Activated CD4-positive, alpha-beta T cell treated with anti-CD3 and anti-CD28 coated beads, Interleukin-2, amount 10 ng/mL, durations not matched to agents 24 days and 14 days (primary cell): ENCODE results near the gene NCAPG2. TPM values are rescaled to one million over a fixed set of nuclear protein-coding genes. Genes with fewer than 3 reads are reported as not detected.
A peak's percentile ranks its signal among the peaks of the same experiment; 100 is the strongest.
"Not testable (repeated sequence)": the region's sequence is repeated elsewhere in the genome, so short reads cannot be mapped to it uniquely, and the experiment has no call there.

Experiments
- DNase-seq: peaks from one replicate; pipeline ENCODE4 v3.0.0; 2022
- H3K27ac Mint-ChIP-seq: one replicate; pipeline ENCODE4 v1.8.0; 2022; ENCODE audit warnings: mild to moderate bottlenecking, mixed read lengths
- H3K27me3 Mint-ChIP-seq: one replicate; pipeline ENCODE4 v1.8.0; 2022; ENCODE audit warnings: mixed read lengths
- H3K36me3 Mint-ChIP-seq: one replicate; pipeline ENCODE4 v1.8.0; 2022; ENCODE audit warnings: low read depth, mild to moderate bottlenecking, mixed read lengths
- H3K4me1 Mint-ChIP-seq: one replicate; pipeline ENCODE4 v1.8.0; 2021; ENCODE audit warnings: mixed read lengths
- H3K4me3 Mint-ChIP-seq: one replicate; pipeline ENCODE4 v1.8.0; 2022; ENCODE audit warnings: mild to moderate bottlenecking, moderate library complexity, mixed read lengths
- H3K9me3 Mint-ChIP-seq: one replicate; pipeline ENCODE4 v1.8.0; 2021; ENCODE audit warnings: mixed read lengths
- intact Hi-C: fragments of 100-400 bp; cut with micrococcal nuclease; formaldehyde crosslinking; loops from one replicate; pipeline ENCODE4 v1.15.1; 2023
- total RNA-seq: library from RNA; stranded (reverse); gene quantifications from 2 replicates; pipeline ENCODE4 v1.2.3, GENCODE V29; 2022

Gene NCAPG2
- total RNA-seq, 1 donor from 2014 or later: 96.3 TPM

GRCh38 chr7:158706710-158707590 lies 2.3 kb upstream of the NCAPG2 start:
- H3K4me1 Mint-ChIP-seq: peaks cover 34% of the 10 kb centered on the region

GRCh38 chr7:158706273-158706704 lies 1.7 kb upstream of the NCAPG2 start:
- Mint-ChIP-seq H3K36me3 (peaks cover 16% of the 10 kb centered on the region), H3K4me1 (peaks cover 39% of the 10 kb centered on the region), H3K27me3 (no peaks in the 10 kb centered on the region), H3K27ac (peak overlapping the region; percentile 71), H3K9me3 (peaks cover 11% of the 10 kb centered on the region), H3K4me3 (peak overlapping the region; percentile 73)
- intact Hi-C loops: loop anchor here (10.0 kb wide), 2 partner anchors 69 to 1571 kb away; partner anchors contain the start of gene UBE3C
- peak; percentile 57 for DNase-seq

More at GRCh38 chr7:158706710-158707590, 2.3 kb upstream of the NCAPG2 start:
- DNase-seq: peak; percentile 58
- Mint-ChIP-seq H3K9me3 (peaks cover 11% of the 10 kb centered on the region), H3K27ac (peak overlapping the region; percentile 71), H3K36me3 (peaks cover 10% of the 10 kb centered on the region), H3K4me3 (no peak overlapping the region), H3K27me3 (no peaks in the 10 kb centered on the region)
- intact Hi-C loops: loop anchor here (10.0 kb wide), 2 partner anchors 68 to 1572 kb away; partner anchors contain the start of gene UBE3C

- Mint-ChIP-seq H3K27ac (peak overlapping the region; percentile 79), H3K4me3 (peak overlapping the region; percentile 90), H3K4me1 (peaks cover 40% of the 10 kb centered on the region), H3K9me3 (peaks cover 5% of the 10 kb centered on the region), H3K27me3 (no peaks in the 10 kb centered on the region), H3K36me3 (peaks cover 25% of the 10 kb centered on the region)
- no peak for DNase-seq
- intact Hi-C loops: loop anchor here (1.0 to 10.0 kb wide), 5 partner anchors 69 to 1571 kb away; partner anchors contain the start of genes DYNC2I1 and UBE3C
Measured at GRCh38 chr7:158705234-158705850, 738 bp upstream of the NCAPG2 start.

GRCh38 chr7:158703679-158704523 lies 703 bp downstream of the NCAPG2 start:
- intact Hi-C loops: loop anchor here (1.0 to 10.0 kb wide), 6 partner anchors 48 to 1569 kb away; partner anchors contain the start of genes ESYT2 and UBE3C
- Mint-ChIP-seq H3K27ac (peak overlapping the region; percentile 93), H3K4me3 (peak overlapping the region; percentile 90), H3K36me3 (peaks cover 35% of the 10 kb centered on the region), H3K4me1 (peaks cover 49% of the 10 kb centered on the region)
- H3K9me3 Mint-ChIP-seq, H3K27me3 Mint-ChIP-seq: not testable (repeated sequence)
- DNase-seq: peak; percentile 65

- H3K9me3 Mint-ChIP-seq: peaks cover 5% of the 10 kb centered on the region
- peaks cover 52% of the 10 kb centered on the region for H3K4me1 Mint-ChIP-seq
- intact Hi-C loops: loop anchor here (10.0 kb wide), 2 partner anchors 72 to 1568 kb away; partner anchors contain the start of gene UBE3C
- H3K27me3 Mint-ChIP-seq: no peaks in the 10 kb centered on the region
- H3K4me3 Mint-ChIP-seq: peak overlapping the region; percentile 90
- peak overlapping the region; percentile 87 for H3K27ac Mint-ChIP-seq
- DNase-seq: peak; percentile 52
- peaks cover 38% of the 10 kb centered on the region for H3K36me3 Mint-ChIP-seq
Measured at GRCh38 chr7:158702944-158703343, 1.7 kb downstream of the NCAPG2 start.

- peak; percentile 56 for DNase-seq
- Mint-ChIP-seq H3K27ac (peak overlapping the region; percentile 20), H3K9me3 (no peaks in the 10 kb centered on the region), H3K36me3 (peaks cover 41% of the 10 kb centered on the region), H3K4me1 (peaks cover 55% of the 10 kb centered on the region), H3K4me3 (peak overlapping the region; percentile 90), H3K27me3 (no peaks in the 10 kb centered on the region)
- intact Hi-C loops: loop anchor here (10.0 kb wide), 2 partner anchors 73 to 1567 kb away; partner anchors contain the start of gene UBE3C
Measured at GRCh38 chr7:158702196-158702595, 2.4 kb downstream of the NCAPG2 start.

- no peak overlapping the region for H3K4me3 Mint-ChIP-seq
- H3K27ac Mint-ChIP-seq: no peak overlapping the region
- no peaks in the 10 kb centered on the region for H3K27me3 Mint-ChIP-seq
- H3K4me1 Mint-ChIP-seq: peaks cover 61% of the 10 kb centered on the region
- peaks cover 58% of the 10 kb centered on the region for H3K36me3 Mint-ChIP-seq
- no peaks in the 10 kb centered on the region for H3K9me3 Mint-ChIP-seq
- DNase-seq: peak; percentile 51
- intact Hi-C loops: loop anchor here (10.0 kb wide), 2 partner anchors 75 to 1565 kb away; partner anchors contain the start of gene UBE3C
Measured at GRCh38 chr7:158700008-158700407, 4.6 kb downstream of the NCAPG2 start.

GRCh38 chr7:158699341-158699740 lies 5.3 kb downstream of the NCAPG2 start:
- no peaks in the 10 kb centered on the region for H3K9me3 Mint-ChIP-seq
- H3K27me3 Mint-ChIP-seq: no peaks in the 10 kb centered on the region
- H3K27ac Mint-ChIP-seq: peak overlapping the region; percentile 34
- H3K4me3 Mint-ChIP-seq: no peak overlapping the region
- H3K36me3 Mint-ChIP-seq: peaks cover 64% of the 10 kb centered on the region
- intact Hi-C loops: no loop called here
- DNase-seq: peak; percentile 52
- peaks cover 66% of the 10 kb centered on the region for H3K4me1 Mint-ChIP-seq

GRCh38 chr7:158698657-158699195 lies 5.9 kb downstream of the NCAPG2 start:
- Mint-ChIP-seq H3K4me3 (no peak overlapping the region), H3K27me3 (no peaks in the 10 kb centered on the region), H3K4me1 (peaks cover 68% of the 10 kb centered on the region), H3K9me3 (no peaks in the 10 kb centered on the region), H3K27ac (peak overlapping the region; percentile 7), H3K36me3 (peaks cover 66% of the 10 kb centered on the region)
- peak; percentile 54 for DNase-seq
- intact Hi-C loops: no loop called here

- H3K9me3 Mint-ChIP-seq, H3K27ac Mint-ChIP-seq, H3K27me3 Mint-ChIP-seq, intact Hi-C loops, H3K4me3 Mint-ChIP-seq: not testable (repeated sequence)
- Mint-ChIP-seq H3K36me3 (peaks cover 68% of the 10 kb centered on the region), H3K4me1 (peaks cover 61% of the 10 kb centered on the region)
- peak; percentile 25 for DNase-seq
Measured at GRCh38 chr7:158697597-158697996, 7.0 kb downstream of the NCAPG2 start.

GRCh38 chr7:158695726-158696452 lies 8.7 kb downstream of the NCAPG2 start:
- DNase-seq: peak; percentile 82
- Mint-ChIP-seq H3K9me3 (no peaks in the 10 kb centered on the region), H3K4me3 (no peak overlapping the region), H3K36me3 (peaks cover 68% of the 10 kb centered on the region), H3K27me3 (no peaks in the 10 kb centered on the region), H3K4me1 (peaks cover 46% of the 10 kb centered on the region), H3K27ac (peak overlapping the region; percentile 65)
- intact Hi-C loops: loop anchor here (1.0 kb wide), 1 partner anchor 281 kb away; no protein-coding TSS in a partner anchor

- Mint-ChIP-seq H3K4me1 (peaks cover 42% of the 10 kb centered on the region), H3K4me3 (no peak overlapping the region), H3K27me3 (no peaks in the 10 kb centered on the region), H3K27ac (peak overlapping the region; percentile 65), H3K9me3 (no peaks in the 10 kb centered on the region), H3K36me3 (peaks cover 66% of the 10 kb centered on the region)
- no peak for DNase-seq
- intact Hi-C loops: no loop called here
Measured at GRCh38 chr7:158695056-158695455, 9.5 kb downstream of the NCAPG2 start.
